ENCODE measurements around the gene SLX4IP.

SLX4IP gene

DNA sequence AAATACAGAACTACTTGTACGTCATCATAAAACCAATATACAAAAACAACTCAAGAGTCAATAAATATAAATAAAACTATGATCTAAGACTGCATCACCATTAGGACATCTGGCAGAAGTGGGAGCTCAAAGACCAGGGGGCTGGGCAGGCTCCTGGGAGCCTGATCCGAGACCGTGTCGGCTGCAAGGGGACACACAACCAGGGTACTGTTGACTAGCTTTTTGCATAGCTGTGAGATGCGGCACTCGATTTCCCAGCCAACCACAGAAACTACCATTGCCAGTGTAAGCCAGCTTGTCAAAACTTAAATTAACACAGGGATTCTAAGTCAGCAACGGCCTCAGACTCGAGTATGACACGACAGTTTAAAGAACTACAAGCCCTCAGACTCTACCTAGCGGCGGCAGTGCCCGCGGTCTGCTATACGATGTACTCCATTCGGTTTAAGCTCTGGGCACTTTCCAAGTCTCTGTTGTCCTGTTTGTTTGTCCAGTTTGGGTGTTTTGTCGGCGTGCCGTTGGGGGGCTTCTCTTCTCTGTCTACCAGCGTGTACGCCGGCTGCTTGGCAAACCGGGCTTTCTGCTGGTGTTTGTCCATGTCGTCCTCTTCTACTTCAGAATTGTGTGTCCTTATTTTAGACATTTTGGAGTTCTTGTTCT, 204.1 kb downstream of the SLX4IP start:
- DNase-seq = no peak

GRCh38 chr20:10639737-10640556, 204.8 kb downstream of the SLX4IP start:
- no peak for DNase-seq

- DNase-seq = no peak
Observed at GRCh38 chr20:10640897-10641296, 205.8 kb downstream of the SLX4IP start.

GRCh38 chr20:10641467-10641866, 206.4 kb downstream of the SLX4IP start:
- DNase-seq = no peak

GRCh38 chr20:10641893-10642292, 206.8 kb downstream of the SLX4IP start:
- DNase-seq = no peak

- no peak for DNase-seq
Observed at GRCh38 chr20:10642856-10643559, 207.9 kb downstream of the SLX4IP start.

DNA sequence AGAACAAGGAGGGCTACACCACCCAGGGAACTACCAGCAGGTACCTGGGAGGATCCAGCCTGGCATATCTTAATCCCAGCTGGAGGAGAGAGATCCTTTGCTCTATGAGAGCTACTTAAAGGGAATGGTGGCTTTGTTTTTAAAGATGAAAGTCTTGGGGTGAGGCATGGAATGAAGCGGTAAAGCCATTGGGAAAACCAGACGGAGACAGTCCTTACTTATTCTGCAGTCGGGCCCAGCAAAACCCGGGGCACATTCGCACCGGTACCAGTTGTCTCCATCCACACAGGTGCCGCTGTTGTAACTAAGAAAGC, 208.4 kb downstream of the SLX4IP start:
- DNase-seq = no peak

- DNase-seq = no peak
Observed at GRCh38 chr20:10644458-10645204, 209.5 kb downstream of the SLX4IP start.

DNA sequence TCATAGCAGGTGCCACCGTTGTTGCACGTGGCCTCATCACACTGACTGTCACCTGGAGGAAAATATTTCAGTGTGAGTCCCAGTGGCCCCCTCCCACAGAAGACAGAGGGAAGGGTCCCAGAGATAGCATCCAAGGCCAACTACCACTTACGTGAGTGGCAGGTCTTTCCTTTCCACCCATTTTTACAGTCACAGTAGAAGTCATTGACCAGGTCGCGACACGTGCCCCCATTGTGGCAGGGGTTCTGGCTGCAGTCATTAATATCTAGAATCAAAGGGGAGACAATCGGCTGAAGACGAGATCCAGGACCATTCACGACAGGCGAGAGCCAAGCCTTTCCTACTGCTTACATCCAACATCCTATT, 210.1 kb downstream of the SLX4IP start:
- DNase-seq = no peak

- no peak for DNase-seq
Observed at GRCh38 chr20:10646006-10646405, 210.9 kb downstream of the SLX4IP start.

GRCh38 chr20:10646886-10647420, 211.8 kb downstream of the SLX4IP start:
- DNase-seq = no peak

DNA sequence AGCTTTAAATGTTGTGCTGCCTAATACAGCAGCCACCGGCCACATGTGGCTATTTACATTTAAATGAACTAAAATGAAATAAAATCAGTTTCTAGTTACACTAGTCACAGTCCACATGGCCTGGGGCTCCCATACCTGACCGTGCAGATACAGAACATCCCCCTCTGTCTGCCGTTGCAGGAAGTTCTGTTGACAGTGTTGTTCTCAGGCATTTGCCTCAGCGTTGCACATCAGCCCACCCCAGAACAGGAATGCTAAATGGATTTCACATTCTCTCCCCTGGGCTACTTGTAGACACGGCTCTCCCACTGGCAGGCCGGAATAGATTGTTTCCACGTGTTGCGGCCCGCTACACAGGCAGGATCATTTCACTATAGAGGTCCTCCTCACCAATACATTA, 212.4 kb downstream of the SLX4IP start:
- DNase-seq = no peak

DNA sequence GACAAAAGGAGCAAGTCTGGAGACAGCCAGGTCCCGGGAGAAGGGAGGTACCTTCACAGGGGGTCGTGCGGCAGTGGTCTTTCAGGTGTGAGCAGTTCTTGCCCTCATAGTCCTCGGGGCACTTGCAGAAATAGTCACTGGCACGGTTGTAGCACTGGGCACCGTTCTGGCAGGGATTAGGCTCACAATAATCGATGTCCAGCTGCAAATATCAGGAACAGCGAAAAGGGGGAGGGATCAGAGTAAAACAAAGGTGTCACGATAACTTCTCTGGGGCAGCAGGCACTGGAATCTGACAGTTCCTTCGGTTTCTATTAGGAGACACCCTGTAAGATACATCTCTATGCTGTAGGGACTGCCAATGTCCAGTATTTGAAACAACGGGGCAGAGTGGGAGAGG, 212.8 kb downstream of the SLX4IP start:
- DNase-seq = no peak

DNA sequence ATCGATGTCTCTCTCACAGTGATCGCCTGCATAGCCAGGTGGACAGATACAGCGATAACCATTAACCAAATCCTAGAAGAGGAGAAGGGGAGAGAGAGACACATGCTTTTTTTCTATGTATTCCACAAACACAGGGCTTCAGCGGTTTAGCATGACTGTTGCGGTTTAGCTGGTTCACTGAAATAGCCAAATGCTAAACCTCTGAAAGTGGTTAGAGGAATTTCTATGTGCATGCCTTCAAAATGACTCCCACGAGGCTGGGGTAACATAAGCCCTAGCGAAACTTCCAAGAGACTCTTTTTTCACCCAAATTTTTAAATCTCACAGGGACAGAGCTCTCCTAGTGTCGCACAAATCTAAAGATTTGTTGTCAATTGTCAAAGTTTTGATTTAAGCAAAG, 213.5 kb downstream of the SLX4IP start:
- no peak for DNase-seq

- no peak for DNase-seq
Observed at GRCh38 chr20:10649080-10649796, 214.1 kb downstream of the SLX4IP start.

DNA sequence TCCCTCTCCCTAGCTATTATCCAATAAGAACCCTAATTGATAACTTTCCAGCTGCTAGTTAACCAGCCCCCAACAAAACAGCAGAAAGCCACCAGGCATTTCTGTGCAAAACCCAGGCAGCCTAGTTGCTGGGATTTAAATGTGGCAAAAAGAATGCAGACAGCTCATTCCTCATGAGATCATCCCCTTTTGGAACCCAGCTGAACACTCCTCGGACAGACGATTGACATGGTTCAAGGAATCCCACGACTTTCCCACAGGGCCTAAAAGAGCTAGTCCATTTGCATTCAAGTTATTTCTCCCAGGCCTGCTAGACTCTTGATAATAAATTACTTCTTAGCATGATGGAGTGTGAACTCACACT, 214.7 kb downstream of the SLX4IP start:
- no peak for DNase-seq

DNA sequence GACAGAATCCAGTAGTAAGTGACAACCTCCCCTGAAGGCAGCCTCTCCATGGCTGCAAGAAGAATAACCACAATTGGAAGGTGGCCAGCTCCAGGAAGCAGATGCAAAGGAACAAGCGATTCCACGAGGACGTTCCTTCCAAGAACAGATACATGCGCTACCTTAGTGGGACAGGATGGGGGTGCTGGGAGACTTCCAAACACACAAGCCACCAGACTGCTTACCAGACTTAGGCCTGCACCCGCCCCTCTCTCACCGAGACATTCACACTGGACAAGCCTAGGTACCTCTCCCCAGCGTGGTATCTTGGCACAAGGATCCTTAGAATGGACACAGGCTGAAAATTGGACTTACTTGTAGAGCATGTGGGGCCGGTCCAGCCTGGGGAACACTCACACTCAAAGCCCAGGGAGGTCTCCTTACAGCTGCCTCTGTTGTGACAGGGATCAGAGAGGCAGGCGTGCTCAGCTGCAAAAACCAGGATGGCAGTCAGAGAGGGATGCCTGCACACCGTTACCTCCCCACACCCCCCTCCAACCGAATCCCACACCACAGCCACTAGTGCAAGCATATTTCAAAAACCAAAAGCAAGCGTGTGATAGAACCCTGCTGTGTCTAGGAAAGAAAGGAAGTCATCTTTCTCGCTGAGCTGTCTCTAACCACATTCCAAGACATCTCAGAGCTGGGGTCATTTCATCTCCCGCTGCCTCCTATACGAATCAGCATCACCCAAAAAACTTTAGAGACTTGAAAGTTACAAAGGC, 216.3 kb downstream of the SLX4IP start:
- DNase-seq = no peak

- DNase-seq = no peak
Observed at GRCh38 chr20:10652185-10652584, 217.1 kb downstream of the SLX4IP start.

- no peak for DNase-seq
Observed at GRCh38 chr20:10652660-10653261, 217.7 kb downstream of the SLX4IP start.

DNA sequence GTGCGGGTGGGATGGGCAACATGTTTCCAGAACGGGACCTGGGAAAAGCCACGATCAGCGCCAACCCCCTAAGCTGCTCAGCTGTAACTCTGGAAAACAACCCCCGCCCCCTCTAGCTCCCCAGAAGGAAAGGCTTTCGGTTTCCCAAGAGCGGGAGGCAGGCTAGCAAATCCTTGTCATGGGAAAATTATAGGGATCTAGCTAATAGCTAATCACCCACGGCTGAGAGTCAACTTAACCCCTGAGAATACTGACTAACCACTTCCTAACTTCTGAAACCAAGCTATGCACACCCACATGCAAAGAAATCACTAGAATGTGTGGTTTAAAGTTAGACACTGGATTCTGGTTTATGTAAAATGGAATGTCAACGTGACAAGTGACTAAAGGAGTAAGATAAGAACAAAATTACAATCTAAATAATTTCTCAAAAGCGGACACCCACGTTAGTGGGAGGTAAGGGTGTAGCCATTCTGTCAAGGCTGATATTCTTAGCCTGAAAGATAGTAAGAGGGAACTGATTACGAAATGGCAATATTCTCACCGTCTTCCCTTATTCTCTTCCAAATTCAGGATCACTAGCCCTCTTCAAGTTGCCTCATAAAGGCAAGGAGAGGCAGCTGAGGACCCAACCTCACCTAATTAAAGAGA, 218.6 kb downstream of the SLX4IP start:
- DNase-seq = no peak

GRCh38 chr20:10654250-10654610, 219.1 kb downstream of the SLX4IP start:
- no peak for DNase-seq

All from CD4-positive, alpha-beta T cell treated with Interleukin-1 beta for 1 hour (primary cell).